ENCODE results near the gene OR2AG2.
"Not testable (repeated sequence)": the region's sequence is repeated elsewhere in the genome, so short reads cannot be mapped to it uniquely, and the experiment has no call there.

OR2AG2 gene, protein sequence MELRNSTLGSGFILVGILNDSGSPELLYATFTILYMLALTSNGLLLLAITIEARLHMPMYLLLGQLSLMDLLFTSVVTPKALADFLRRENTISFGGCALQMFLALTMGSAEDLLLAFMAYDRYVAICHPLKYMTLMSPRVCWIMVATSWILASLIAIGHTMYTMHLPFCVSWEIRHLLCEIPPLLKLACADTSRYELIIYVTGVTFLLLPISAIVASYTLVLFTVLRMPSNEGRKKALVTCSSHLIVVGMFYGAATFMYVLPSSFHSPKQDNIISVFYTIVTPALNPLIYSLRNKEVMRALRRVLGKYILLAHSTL

DNA sequence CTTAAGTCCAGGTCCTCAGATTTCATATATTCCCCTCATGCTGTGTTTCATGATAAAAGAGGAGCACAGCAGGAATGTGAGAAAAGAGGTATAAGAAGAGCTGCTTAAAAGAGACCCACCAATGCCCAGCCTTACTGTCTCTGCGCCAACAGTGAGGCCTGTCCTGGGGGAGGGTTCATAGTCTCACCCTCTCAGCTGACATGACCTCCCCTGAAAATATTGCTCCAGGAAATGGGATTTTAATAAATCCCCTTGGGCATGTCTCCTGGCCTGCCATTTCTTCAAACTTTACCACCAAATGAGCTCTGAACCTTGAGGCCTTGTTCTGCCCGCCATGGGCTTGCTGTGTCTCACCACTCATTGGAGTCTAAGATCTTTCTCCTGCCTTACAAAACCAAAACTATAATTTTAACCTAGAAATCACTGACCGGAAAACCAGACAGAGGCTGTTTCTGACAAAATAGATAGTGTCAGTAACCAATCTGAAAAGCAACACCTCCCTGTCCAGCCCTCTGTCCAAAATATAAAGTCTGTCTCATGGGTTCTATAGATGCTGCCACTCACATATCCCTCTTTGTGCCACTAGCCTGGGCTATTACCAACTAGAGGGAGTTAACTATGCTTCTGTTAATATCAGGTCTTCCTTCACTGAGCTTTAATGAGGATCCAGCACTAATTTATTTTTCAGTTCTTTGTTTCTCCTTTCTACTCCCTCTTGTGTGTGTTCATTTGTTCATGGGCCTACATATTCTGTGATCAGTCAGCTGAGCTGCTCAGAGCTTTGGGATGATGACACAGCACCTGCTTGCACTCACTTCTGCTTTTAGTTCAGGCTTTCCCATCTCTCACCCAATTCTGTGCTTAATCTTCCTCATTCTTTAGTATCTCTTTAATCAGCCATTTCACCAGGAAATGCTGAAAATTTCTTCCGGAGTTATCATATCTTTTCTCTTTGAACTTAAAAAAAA, at the start of gene OR2AG2:
Gene OR2AG2 (minus strand): TSS at position 51 of the 968 bp plus-strand sequence. CDS start 3,019 bp downstream, outside the sequence.
- DNase-seq: no peak

DNA sequence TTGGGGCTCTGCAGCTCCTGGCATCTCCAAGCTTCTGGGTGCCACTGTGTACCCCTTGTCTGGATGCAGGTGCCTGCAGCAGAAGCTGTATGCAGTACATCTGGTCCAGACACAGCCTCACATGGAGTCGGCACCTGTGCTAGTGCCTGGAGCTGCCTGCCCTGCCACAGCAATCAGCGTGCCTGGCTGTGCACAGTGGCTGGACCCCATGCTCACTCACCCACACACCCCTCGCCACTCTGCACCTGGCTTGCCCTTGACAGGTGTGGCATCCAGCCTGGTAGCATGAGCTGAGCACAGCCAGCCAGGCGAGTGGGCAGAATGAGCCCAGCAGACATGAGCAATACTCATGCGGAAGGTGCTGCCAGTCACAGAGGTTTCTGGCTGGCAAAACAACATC, 47.2 kb upstream of the OR2AG2 start:
- DNase-seq: no peak

DNA sequence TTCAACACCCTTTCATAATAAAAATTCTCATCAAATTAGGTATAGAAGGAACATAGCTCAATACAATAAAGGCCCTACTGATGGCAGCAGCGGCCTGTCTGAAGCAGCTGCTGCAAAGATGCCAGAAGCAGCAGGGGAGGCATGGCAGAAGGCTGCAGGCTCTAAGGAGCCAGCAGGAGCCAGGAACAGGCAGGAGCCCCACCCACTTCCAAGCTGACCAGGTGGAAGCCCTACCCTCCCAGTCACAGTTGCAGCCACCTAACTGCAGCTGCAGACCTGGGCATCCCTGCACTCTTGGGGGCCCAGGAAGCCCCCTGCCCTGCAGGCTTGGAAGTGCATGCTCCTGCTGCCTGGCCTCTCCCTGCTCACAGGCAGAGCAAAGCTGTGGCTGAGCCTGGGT, 45.9 kb upstream of the OR2AG2 start:
- DNase-seq: peak in 1 of 14 donors; percentile 22

DNA sequence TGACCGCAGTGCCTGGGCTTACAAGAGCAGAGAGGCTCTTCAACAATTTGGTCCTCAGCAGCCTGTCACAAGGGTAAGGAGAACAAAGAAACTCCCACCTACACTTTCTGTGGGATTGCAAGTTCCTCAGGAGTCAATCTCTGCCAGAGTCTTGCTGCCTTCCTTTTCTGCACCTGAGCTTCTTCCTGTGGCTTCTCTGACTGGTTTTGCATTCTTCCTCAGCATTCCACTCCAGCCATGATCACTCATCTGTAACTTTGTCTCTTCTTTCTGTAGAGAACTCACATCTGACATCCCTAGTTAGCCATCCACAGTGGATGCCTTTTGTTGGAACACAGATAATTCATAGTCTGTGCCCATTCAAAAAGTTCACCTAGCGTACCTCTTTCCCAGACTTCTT, 41.9 kb upstream of the OR2AG2 start:
- DNase-seq: no peak

DNA sequence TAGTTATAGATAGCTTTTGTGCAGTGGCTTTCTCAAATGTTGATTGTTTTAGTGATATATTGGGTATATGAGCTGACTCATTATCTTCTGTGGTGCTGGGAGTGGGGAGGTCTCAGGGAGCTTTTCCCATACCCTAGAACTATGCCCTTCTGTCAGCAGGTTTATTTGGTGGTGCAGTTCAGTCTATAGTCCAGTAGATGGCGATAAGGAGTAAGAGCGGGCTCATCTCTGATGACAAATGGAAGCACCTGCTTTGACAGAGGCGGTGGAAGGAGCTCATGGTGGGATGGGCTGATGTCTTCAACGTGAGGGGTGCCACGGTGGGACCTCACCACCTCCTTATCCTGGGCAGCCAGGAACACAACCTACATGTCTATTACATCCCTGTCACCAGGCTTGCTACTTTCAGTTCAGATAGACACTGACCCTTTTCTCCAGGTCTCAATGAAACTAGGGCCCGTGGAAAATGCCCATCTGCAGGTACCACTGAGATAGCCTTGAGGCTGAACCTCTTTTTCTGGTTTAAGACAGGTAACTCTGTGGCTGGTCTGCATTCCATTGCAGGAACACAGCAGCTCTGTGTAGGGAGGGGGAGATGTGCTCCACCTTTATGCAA, 40.7 kb upstream of the OR2AG2 start:
- peak in 1 of 14 donors; percentile 1 for DNase-seq

GRCh38 chr11:6801075-6801474, 29.3 kb upstream of the OR2AG2 start:
- DNase-seq: not testable (repeated sequence)

GRCh38 chr11:6799402-6799801, 27.6 kb upstream of the OR2AG2 start, which contains the start of gene OR6A2:
Gene OR6A2 (minus strand): TSS chr11:6799689. CDS start chr11:6795708, 3,981 bp downstream.
- no peak for DNase-seq

DNA sequence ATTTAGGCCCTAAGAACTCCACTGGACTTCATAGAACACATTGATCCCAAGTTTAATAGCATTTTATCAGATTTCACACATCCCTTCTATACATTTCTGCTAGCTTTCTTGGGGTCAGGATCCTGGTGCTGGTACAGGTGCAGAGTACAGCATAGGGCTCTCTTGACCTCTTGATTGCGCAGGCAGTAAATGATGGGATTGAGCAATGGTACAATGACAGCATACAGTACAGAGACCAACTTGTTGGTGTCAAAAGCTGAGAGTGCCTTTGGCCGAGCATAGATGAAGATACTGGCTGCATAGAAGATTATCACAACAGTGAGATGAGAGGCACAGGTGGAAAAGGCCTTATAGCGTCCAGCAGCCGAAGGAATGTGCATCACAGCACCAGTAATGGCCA, 22.9 kb upstream of the OR2AG2 start:
- no peak for DNase-seq

DNA sequence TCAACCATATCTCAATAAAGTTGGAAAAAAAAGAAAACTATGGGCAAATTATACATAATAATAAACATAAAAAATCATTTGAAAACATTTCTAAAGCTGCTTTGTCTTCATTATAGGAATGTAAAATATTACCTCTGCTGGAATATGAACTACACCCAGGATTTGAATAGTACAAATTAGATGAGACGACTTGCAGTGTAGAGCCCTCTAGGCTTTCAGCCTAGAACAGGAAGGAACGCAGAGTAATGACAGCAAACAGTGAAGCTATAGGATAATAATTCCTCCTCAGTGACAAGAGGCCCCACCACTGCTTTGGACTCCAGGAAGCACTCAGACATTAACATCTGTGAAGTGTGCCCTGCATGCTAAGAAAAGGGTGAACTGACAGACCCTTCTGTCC, 18.8 kb upstream of the OR2AG2 start:
- no peak for DNase-seq

GRCh38 chr11:6782720-6783119, 10.9 kb upstream of the OR2AG2 start, which contains the start of gene OR2AG1:
Gene OR2AG1 (plus strand): TSS chr11:6783020. CDS start chr11:6785038, 2,018 bp downstream.
- no peak for DNase-seq

DNA sequence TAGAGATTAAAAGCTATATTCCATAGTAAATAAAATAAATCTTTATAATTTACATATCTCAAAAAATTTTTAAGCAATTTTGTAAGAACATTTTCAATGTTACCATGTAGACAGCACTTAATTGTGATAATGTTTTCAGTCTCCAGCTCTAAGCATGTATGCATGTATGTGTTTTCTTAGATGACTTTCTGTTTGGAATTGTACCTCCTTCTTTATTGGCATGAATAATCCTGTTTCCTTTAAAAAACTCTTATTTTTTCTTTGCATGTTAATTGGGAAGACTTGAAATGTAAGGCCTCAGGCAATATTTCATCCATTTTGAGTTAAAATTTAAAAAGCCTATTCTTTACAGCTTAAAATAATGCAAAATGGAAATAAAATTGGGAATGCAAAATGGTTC, 9.1 kb upstream of the OR2AG2 start:
- DNase-seq: no peak

DNA sequence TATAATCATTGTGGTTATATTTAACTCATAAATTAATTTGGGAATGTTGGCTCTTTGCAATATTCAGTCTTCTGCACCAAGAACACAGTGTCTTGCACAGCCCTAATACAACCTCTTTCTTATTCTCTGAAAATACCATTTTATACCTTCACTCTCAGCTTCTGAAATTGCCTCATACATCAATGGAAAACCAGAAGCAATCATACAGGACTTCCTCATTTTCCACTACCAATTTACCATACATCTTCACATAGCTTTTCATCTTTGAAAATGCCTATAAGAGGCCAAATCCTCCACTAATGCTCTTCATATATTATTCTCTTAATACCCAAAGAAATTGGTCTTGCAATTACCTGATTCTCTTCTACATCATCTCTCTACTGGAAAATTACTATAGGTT, 6.7 kb upstream of the OR2AG2 start:
- DNase-seq: no peak

GRCh38 chr11:6757373-6757967, 14.3 kb downstream of the OR2AG2 start:
- peak in 6 of 14 donors; percentile 11 to 35 (median 23) for DNase-seq

GRCh38 chr11:6755953-6756347, 15.8 kb downstream of the OR2AG2 start:
- no peak for DNase-seq

DNA sequence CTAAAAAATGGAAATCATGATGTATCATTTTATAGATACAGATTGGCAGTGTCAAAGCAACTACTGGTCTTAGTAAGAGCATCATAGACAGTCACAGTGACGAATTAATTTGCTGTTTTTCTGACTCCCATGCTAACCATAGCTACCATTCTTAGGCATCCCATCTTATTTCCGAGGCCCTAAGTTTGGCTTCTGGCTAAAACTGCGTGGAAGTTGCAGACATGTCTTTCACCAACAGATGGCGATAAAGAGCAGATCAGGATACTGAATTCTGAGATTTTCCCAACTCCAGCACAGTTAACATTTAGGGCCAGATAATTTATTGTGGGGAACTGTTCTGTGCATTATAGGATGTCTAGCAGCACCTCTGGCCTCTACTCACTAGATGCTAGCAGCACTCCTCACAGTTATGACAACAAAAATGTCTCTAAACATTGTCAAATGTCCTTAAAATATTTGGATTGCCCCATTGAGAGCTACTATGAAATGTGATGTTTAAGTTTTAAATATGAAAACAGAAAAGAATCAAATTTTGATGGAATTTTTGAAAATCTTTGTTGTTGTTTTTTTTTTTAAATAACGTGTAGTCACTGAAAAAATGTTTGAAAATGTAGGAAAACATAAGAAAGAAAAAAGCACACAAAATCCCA, 16.3 kb downstream of the OR2AG2 start:
- peak in 2 of 14 donors; percentile 9 to 15 for DNase-seq

- DNase-seq: no peak
These were observed 24.6 kb downstream of the OR2AG2 start for GRCh38 chr11:6747097-6747668.

GRCh38 chr11:6746626-6747025, 25.1 kb downstream of the OR2AG2 start:
- DNase-seq: no peak

DNA sequence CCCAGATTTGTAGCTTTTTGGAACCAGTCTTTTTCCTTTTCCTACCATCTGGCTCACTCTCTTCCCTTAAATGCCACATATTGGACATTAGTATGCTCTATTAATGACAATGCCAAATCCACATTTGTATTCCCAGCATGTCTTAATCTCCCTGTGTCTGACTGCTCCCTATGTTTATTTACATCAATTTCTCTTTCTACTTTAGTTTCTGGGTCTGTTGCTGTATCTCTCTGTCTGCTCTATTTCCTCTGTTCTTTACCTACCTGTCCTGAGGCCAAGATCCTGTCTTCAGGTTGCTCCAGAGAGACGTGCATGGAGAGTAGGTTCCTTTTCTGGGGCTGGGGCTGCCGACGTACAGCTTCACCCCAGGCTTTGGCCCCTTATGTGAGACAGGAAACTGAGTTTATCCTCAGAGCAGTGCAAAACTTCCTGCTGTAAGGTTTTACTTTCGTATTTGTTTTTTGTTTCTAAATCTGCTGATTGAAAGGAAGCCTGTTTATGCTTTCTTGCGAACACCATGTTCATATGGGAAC, 25.6 kb downstream of the OR2AG2 start:
- DNase-seq: peak in 1 of 14 donors; percentile 26

DNA sequence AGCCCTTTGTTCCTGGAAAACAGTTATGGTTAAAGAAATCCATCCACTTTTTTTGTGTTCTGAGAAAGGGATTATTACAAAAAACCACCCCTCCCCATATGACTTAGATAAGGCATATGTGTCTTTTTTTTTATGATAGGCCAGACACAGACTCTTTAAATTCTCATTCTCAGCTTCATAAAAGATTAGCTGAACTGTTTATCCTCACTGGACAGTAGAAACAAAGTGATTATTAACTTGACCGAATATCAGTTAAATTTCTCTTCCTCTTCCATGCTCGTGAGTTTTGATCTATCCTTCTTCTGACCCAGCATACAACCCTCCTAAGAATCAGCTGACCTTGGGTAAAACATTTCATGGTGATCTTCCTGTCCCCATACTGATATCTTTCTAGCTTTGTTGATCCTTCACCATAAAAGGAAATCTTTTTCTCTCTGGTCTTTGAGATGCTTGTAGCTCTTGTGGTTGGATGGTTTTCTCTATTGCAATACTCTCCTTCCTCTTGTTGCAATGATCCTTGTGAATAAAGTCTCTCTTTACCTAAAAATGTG, 26.2 kb downstream of the OR2AG2 start:
- no peak for DNase-seq

DNA sequence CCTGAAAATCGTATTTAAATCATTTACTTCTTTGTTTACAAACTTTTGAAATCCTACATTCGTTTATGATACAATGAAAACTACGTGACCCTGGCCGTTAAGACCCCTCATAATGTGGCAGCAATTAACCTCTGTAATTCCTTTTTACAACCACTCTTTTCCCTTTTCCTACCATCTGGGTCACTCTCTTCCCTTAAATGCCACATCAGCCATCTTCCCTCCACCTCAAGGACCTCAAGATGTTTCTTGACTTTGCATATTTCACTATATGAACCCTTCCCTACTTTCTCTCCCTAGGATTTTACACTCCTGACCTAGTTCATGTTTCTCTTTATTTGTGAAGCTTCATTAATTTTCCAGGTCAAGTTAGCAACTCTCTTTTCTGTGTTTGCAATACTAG, 26.8 kb downstream of the OR2AG2 start:
- DNase-seq: no peak

DNA sequence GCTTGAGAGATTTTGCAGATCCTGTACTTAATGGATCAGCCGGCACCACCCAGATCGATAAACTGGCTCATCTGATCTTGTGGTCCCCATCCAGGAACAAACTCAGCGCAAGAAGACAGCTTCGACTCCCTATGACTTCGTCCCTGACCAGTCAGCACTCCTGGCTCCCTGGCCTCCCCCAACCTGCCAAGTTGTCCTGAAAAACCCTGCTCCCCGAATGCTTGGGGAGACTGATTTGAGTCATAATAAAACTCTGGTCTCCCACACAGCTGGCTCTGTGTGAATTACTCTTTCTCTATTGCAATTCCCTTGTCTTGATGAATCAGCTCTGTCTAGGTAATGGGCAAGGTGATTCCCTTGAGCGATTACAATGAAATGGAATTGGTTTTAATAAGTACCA, 29.5 kb downstream of the OR2AG2 start:
- no peak for DNase-seq

Data from C1 segment of cervical spinal cord (tissue), 14 donors.